Hepatocyte (in vitro differentiated cells): ENCODE data around the gene EXOSC2. TPM values are rescaled to one million over a fixed set of nuclear protein-coding genes. Genes with fewer than 3 reads are reported as not detected.

Source experiments
- DNase-seq: peaks from one replicate; pipeline ENCODE4 v3.0.0-alpha.2; 2016; ENCODE audit warnings: low spot score
- H2AFZ ChIP-seq: fragments of 200-600 bp; sonication (generic); 2 replicates; pipeline ENCODE4 v1.6.0; 2016; ENCODE audit warnings: antibody characterized with exemption, mild to moderate bottlenecking
- H3K27ac ChIP-seq: fragments of 200-600 bp; sonication (generic); 2 replicates; pipeline ENCODE4 v1.5.1; 2016; ENCODE audit warnings: mild to moderate bottlenecking
- H3K27me3 ChIP-seq: fragments of 200-600 bp; sonication (generic); 2 replicates; pipeline ENCODE4 v1.6.1; 2016
- H3K36me3 ChIP-seq: fragments of 200-600 bp; sonication (generic); replicated peaks from 2 replicates; pipeline ENCODE4 v1.5.1; 2016; ENCODE audit warnings: low read depth; ENCODE audit not compliant: insufficient read depth
- H3K4me1 ChIP-seq: fragments of 200-600 bp; sonication (generic); 2 replicates; pipeline ENCODE4 v1.5.1; 2016; ENCODE audit warnings: mild to moderate bottlenecking, moderate library complexity; ENCODE audit not compliant: insufficient read depth
- H3K4me2 ChIP-seq: fragments of 200-600 bp; sonication (generic); 2 replicates; pipeline ENCODE4 v1.6.0; 2016
- H3K4me3 ChIP-seq: fragments of 200-600 bp; sonication (generic); 2 replicates; pipeline ENCODE4 v1.5.1; 2016; ENCODE audit warnings: mild to moderate bottlenecking
- H3K79me2 ChIP-seq: fragments of 200-600 bp; sonication (generic); 2 replicates; pipeline ENCODE4 v1.6.0; 2017; ENCODE audit warnings: mild to moderate bottlenecking
- H3K9me2 ChIP-seq: fragments of 200-600 bp; sonication (generic); replicated peaks from 2 replicates; pipeline ENCODE4 v1.6.0; 2017; ENCODE audit warnings: mild to moderate bottlenecking; ENCODE audit not compliant: insufficient read depth
- H3K9me3 ChIP-seq: fragments of 200-600 bp; sonication (generic); 2 replicates; pipeline ENCODE4 v1.5.1; 2016; ENCODE audit warnings: low read depth, mild to moderate bottlenecking
- H4K20me1 ChIP-seq: fragments of 200-600 bp; sonication (generic); 2 replicates; pipeline ENCODE4 v1.6.0; 2016; ENCODE audit warnings: mild to moderate bottlenecking; ENCODE audit not compliant: insufficient read depth, poor library complexity, severe bottlenecking
- EZH2 ChIP-seq: fragments of 200-600 bp; sonication (generic); IDR thresholded peaks from 2 replicates; pipeline ENCODE4 v1.6.1; 2016; ENCODE audit warnings: antibody characterized with exemption, mild to moderate bottlenecking, borderline replicate concordance
- EZH2phosphoT487 ChIP-seq: fragments of 200-600 bp; sonication (generic); IDR thresholded peaks from one replicate; pipeline ENCODE4 v1.6.1; 2018; ENCODE audit warnings: antibody characterized with exemption, mild to moderate bottlenecking, low read depth, moderate library complexity; ENCODE audit not compliant: unreplicated experiment, severe bottlenecking
- WGBS: methylation state at CpG from one replicate; pipeline ENCODE4 v1.1.6; 2016; ENCODE audit warnings: low lambda C conversion rate; ENCODE audit errors: missing lambda C conversion rate; 5-methylcytosine and 5-hydroxymethylcytosine counted together
- polyA plus RNA-seq: library from polyadenylated mRNA; unstranded; fragments of >200 nt; fragmentation: Nextera tagmentation; extraction: Ambion mirVana; gene quantifications from 2 replicates; pipeline ENCODE4 v1.2.1, GENCODE V29; 2016
- total RNA-seq: library from RNA; depleted of rRNA; stranded (reverse); fragments of >200 nt; gene quantifications from 2 replicates; pipeline ENCODE4 v1.2.3, GENCODE V29; 2014
- TF ChIP-seq, protein P1 (sequence below): fragments of 200-600 bp; sonication (generic); IDR thresholded peaks from 2 replicates; pipeline ENCODE4 v1.5.1; 2016; ENCODE audit warnings: antibody characterized with exemption, mild to moderate bottlenecking; ENCODE audit not compliant: poor library complexity

Gene EXOSC2
- total and polyA plus RNA-seq, 2 experiments from 2014 or later, result 13.0 to 24.3 TPM

DNA sequence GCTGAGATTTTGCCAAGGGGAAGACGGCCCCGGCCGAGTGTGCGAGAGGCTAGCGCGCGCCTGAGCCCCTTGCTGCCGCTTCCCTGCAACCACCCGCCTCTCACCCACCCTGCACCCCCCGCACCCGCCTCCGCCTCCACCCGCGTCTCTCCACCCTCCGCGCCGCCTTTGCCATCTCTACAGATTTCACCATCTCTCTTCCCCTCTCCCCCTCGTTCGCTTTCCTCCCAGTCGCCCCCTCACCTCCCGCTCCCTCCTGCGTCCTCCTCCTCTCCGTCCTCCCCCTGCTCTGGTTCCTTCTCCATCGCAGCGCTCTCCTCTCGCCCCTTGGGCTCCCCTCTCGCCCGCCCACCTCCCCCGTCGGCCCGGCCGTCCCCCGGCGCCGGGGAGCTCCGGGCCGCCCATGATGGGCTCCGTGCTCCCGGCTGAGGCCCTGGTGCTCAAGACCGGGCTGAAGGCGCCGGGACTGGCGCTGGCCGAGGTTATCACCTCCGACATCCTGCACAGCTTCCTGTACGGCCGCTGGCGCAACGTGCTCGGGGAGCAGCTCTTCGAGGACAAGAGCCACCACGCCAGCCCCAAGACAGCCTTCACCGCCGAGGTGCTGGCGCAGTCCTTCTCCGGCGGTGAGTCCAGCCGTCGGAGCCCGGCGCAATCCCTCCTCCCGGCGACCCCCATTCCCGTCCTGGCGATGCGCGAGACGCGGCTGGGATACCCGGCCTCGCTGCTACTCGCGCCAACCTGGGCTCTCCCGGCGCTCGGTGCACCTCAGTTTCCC is 29.1 kb upstream of the EXOSC2 start, which contains the start of gene PRDM12:
PRDM12 (plus strand) TSS at position 344 of the 778 bp plus-strand sequence; CDS start at position 404, 60 bp downstream.
- Histone ChIP-seq H3K4me3 (no peak within 1 kb of the TSS), H3K27me3 (peaks cover 91% of the 10 kb centered on the region), H3K27ac (no peak within 1 kb of the TSS), H3K4me1 (peaks cover 23% of the 10 kb centered on the region), H4K20me1 (no peaks in the 10 kb centered on the region), H3K36me3 (no peaks in the 10 kb centered on the region), H2AFZ (peak within 1 kb of the TSS; percentile 78), H3K9me2 (no peaks in the 10 kb centered on the region), H3K4me2 (peak within 1 kb of the TSS; percentile 66), H3K79me2 (no peaks in the 10 kb centered on the region), H3K9me3 (no peaks in the 10 kb centered on the region)
- TF ChIP-seq, protein P1, sequence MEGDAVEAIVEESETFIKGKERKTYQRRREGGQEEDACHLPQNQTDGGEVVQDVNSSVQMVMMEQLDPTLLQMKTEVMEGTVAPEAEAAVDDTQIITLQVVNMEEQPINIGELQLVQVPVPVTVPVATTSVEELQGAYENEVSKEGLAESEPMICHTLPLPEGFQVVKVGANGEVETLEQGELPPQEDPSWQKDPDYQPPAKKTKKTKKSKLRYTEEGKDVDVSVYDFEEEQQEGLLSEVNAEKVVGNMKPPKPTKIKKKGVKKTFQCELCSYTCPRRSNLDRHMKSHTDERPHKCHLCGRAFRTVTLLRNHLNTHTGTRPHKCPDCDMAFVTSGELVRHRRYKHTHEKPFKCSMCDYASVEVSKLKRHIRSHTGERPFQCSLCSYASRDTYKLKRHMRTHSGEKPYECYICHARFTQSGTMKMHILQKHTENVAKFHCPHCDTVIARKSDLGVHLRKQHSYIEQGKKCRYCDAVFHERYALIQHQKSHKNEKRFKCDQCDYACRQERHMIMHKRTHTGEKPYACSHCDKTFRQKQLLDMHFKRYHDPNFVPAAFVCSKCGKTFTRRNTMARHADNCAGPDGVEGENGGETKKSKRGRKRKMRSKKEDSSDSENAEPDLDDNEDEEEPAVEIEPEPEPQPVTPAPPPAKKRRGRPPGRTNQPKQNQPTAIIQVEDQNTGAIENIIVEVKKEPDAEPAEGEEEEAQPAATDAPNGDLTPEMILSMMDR, result no peak
- TF ChIP-seq EZH2phosphoT487, result peak; percentile 97
- WGBS, result 2% methylated on average over 40 of the region's 76 CpGs
- DNase-seq, result no peak

DNA sequence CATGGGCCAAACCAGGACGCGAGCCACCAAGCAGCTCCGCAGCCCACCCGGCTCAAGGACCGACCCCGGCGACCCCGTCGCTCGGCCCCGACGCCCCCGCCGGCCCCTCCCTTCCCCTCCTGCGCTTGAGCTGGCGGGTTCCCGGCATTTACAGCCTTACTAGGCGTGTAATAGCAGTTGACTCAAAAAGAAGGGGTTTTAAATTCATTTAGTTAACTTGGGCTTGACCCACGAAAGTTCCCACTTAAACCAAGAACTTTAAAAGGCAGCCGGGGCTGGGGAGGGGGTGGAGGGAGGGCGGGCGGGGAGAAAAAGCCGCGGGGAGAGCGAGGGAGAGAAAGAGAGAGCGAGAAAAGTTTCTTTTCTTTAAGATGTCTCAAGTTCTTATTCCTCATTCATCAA is 28.6 kb upstream of the EXOSC2 start:
- Histone ChIP-seq H3K27me3 (peaks cover 86% of the 10 kb centered on the region), H3K36me3 (no peaks in the 10 kb centered on the region), H3K9me3 (no peaks in the 10 kb centered on the region), H3K79me2 (no peaks in the 10 kb centered on the region), H3K4me1 (peaks cover 23% of the 10 kb centered on the region), H3K9me2 (no peaks in the 10 kb centered on the region), H3K4me2 (peak overlapping the region; percentile 66), H3K27ac (no peak overlapping the region), H2AFZ (peak overlapping the region; percentile 40), H3K4me3 (no peak overlapping the region), H4K20me1 (no peaks in the 10 kb centered on the region)
- TF ChIP-seq EZH2phosphoT487, result no peak
- peak; percentile 99 for TF ChIP-seq EZH2
- no peak for DNase-seq
- 9% methylated on average over 7 of the region's 26 CpGs for whole genome bisulfite sequencing

DNA sequence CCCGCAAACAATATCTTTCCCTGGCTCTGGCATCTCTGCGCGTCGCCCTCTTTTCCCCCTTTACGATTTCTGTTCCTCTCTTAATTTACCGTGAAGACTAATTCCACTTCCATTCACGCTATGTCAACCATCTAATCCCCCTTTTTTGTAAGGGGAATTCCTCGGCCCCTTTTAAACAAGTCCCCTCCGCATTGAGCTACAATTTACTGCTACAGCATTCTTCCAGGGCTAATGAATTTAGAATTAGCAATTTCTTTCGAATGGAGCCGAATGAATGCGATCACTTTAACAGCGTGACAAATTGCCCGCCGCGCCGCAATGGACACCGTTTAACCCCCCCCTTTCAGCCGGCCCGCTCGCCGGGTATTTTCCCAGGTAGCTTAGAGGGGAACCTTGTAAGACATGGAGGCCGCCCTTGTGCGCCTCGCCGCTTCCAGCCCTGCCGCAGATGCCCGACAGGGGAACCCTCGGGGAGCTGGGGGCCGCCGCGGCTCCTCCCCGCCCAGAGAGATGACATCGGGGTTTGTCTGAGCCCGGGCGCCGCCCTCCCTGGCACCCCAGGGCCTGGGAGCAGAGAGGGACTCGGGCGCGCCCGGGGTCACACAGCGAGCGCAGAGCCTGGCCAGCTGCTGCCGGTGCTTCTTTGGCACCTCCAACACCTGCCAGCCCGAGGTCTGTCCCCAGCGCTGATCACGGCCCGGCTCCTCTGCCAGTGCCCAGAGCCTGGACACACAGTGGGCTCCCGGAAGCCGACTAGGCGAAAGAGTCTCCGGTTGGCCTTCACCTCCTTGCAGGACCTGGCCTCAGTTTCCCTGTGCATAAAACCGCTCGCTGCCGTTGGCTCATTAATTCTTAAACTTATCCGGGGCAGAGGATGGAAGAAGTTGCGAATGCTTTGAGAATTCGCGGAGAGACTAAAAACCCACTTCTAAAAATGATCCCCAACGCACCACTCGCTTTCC is 27.9 kb upstream of the EXOSC2 start:
- peak overlapping the region; percentile 29 for H3K4me2 ChIP-seq
- no peak overlapping the region for H3K27ac ChIP-seq
- H3K9me2 ChIP-seq, result no peaks in the 10 kb centered on the region
- H3K4me1 ChIP-seq, result peaks cover 18% of the 10 kb centered on the region
- DNase-seq, result no peak
- no peaks in the 10 kb centered on the region for H3K79me2 ChIP-seq
- peak overlapping the region; percentile 40 for H2AFZ ChIP-seq
- H3K9me3 ChIP-seq, result no peaks in the 10 kb centered on the region
- TF ChIP-seq EZH2phosphoT487 (peak; percentile 98), EZH2 (peak; percentile 100)
- TF ChIP-seq, protein P1, result no peak
- no peaks in the 10 kb centered on the region for H4K20me1 ChIP-seq
- 6% methylated on average over 60 of the region's 61 CpGs for WGBS
- no peaks in the 10 kb centered on the region for H3K36me3 ChIP-seq
- no peak overlapping the region for H3K4me3 ChIP-seq
- H3K27me3 ChIP-seq, result peaks cover 80% of the 10 kb centered on the region
